Measurements from ENCODE around the gene ZNF580. TPM values are rescaled to one million over a fixed set of nuclear protein-coding genes. Genes with fewer than 3 reads are reported as not detected.

The ZNF580 gene
- total RNA-seq, 2 experiments from 2014 or later = 18.1 to 18.7 TPM

GRCh38 chr19:55651236-55651635 is 10.4 kb downstream of the ZNF580 start:
- DNase-seq = no peak
- H3K9me3 Mint-ChIP-seq = no peaks in the 10 kb centered on the region
- H3K27ac Mint-ChIP-seq = no peak overlapping the region
- CTCF ChIA-PET = no interaction called here
- peaks cover 37% of the 10 kb centered on the region for H3K4me1 Mint-ChIP-seq (ENCODE audit: low read depth)
- H3K4me3 Mint-ChIP-seq = no peak overlapping the region
- H3K36me3 Mint-ChIP-seq (ENCODE audit: low read depth) = peaks cover 18% of the 10 kb centered on the region
- intact Hi-C loops (cut with micrococcal nuclease) = loop anchor here (5.0 to 10.0 kb wide), 3 partner anchors 314 to 1186 kb away; partner anchors contain the start of genes KMT5C, LENG9 and ZSCAN5A
- H3K27me3 Mint-ChIP-seq (ENCODE audit: low read depth) = no peaks in the 10 kb centered on the region

GRCh38 chr19:55652311-55653128 is 11.7 kb downstream of the ZNF580 start:
- DNase-seq = no peak
- Mint-ChIP-seq H3K27ac (no peak overlapping the region), H3K4me3 (peak overlapping the region; percentile 88), H3K4me1 (ENCODE audit: low read depth) (peaks cover 41% of the 10 kb centered on the region), H3K9me3 (no peaks in the 10 kb centered on the region), H3K27me3 (ENCODE audit: low read depth) (no peaks in the 10 kb centered on the region), H3K36me3 (ENCODE audit: low read depth) (peaks cover 16% of the 10 kb centered on the region)
- CTCF ChIA-PET = interaction anchor here (0.6 to 1.4 kb wide), 6 partner anchors 8 to 601 kb away, joined by 3 to 9 read pairs (median 3); partner anchors contain the start of genes FIZ1 and ZNF524
- intact Hi-C loops (cut with micrococcal nuclease) = loop anchor here (1.0 to 10.0 kb wide), 5 partner anchors 9 to 1188 kb away; partner anchors contain the start of genes KMT5C, LENG9, ZNF581 and ZSCAN5A

- peak; percentile 97 for DNase-seq
- Mint-ChIP-seq H3K27me3 (ENCODE audit: low read depth) (no peaks in the 10 kb centered on the region), H3K27ac (peak overlapping the region; percentile 98), H3K9me3 (no peaks in the 10 kb centered on the region), H3K36me3 (ENCODE audit: low read depth) (peaks cover 21% of the 10 kb centered on the region), H3K4me1 (ENCODE audit: low read depth) (peaks cover 45% of the 10 kb centered on the region), H3K4me3 (peak overlapping the region; percentile 88)
- CTCF ChIA-PET = interaction anchor here (0.6 to 1.4 kb wide), 16 partner anchors 9 to 600 kb away, joined by 3 to 9 read pairs (median 4); partner anchors contain the start of genes FIZ1 and ZNF524
- intact Hi-C loops (cut with micrococcal nuclease) = loop anchor here (1.0 to 10.0 kb wide), 9 partner anchors 10 to 1463 kb away; partner anchors contain the start of genes FIZ1, KMT5C, LENG9 and TSEN34
Observed at GRCh38 chr19:55653651-55654322, 13.0 kb downstream of the ZNF580 start.

GRCh38 chr19:55654323-55654867 is 13.6 kb downstream of the ZNF580 start:
- Mint-ChIP-seq H3K4me1 (ENCODE audit: low read depth) (peaks cover 41% of the 10 kb centered on the region), H3K4me3 (peak overlapping the region; percentile 88), H3K36me3 (ENCODE audit: low read depth) (peaks cover 22% of the 10 kb centered on the region), H3K27ac (peak overlapping the region; percentile 98), H3K9me3 (no peaks in the 10 kb centered on the region), H3K27me3 (ENCODE audit: low read depth) (no peaks in the 10 kb centered on the region)
- intact Hi-C loops (cut with micrococcal nuclease) = loop anchor here (1.0 to 10.0 kb wide), 7 partner anchors 55 to 1464 kb away; partner anchors contain the start of genes FIZ1, KMT5C, LENG9 and TSEN34
- peak; percentile 100 for DNase-seq
- CTCF ChIA-PET = interaction anchor here (0.6 to 1.3 kb wide), 10 partner anchors 8 to 128 kb away, joined by 3 to 7 read pairs (median 4); no protein-coding TSS in a partner anchor

GRCh38 chr19:55654868-55655647 is 14.3 kb downstream of the ZNF580 start, which contains the start of gene U2AF2:
U2AF2 (plus strand) TSS chr19:55655035; CDS start chr19:55655105, 70 bp downstream.
- no peaks in the 10 kb centered on the region for H3K9me3 Mint-ChIP-seq
- H3K36me3 Mint-ChIP-seq (ENCODE audit: low read depth) = peaks cover 27% of the 10 kb centered on the region
- peak within 1 kb of the TSS; percentile 98 for H3K27ac Mint-ChIP-seq
- H3K27me3 Mint-ChIP-seq (ENCODE audit: low read depth) = no peaks in the 10 kb centered on the region
- peaks cover 40% of the 10 kb centered on the region for H3K4me1 Mint-ChIP-seq (ENCODE audit: low read depth)
- peak; percentile 98 for DNase-seq
- peak within 1 kb of the TSS; percentile 88 for H3K4me3 Mint-ChIP-seq
- intact Hi-C loops (cut with micrococcal nuclease) = loop anchor here (1.0 to 10.0 kb wide), 10 partner anchors 20 to 1464 kb away; partner anchors contain the start of genes EPN1, FIZ1, KMT5C and LENG9
- CTCF ChIA-PET = interaction anchor here (0.6 to 1.3 kb wide), 9 partner anchors 8 to 129 kb away, joined by 3 to 7 read pairs (median 4); no protein-coding TSS in a partner anchor

- H3K27me3 Mint-ChIP-seq (ENCODE audit: low read depth) = no peaks in the 10 kb centered on the region
- peaks cover 29% of the 10 kb centered on the region for H3K36me3 Mint-ChIP-seq (ENCODE audit: low read depth)
- H3K4me3 Mint-ChIP-seq = peak overlapping the region; percentile 88
- H3K27ac Mint-ChIP-seq = peak overlapping the region; percentile 96
- no peaks in the 10 kb centered on the region for H3K9me3 Mint-ChIP-seq
- intact Hi-C loops (cut with micrococcal nuclease) = loop anchor here (1.0 to 10.0 kb wide), 7 partner anchors 20 to 1465 kb away; partner anchors contain the start of genes EPN1, LENG9, TSEN34 and ZNF444
- CTCF ChIA-PET = no interaction called here
- peaks cover 39% of the 10 kb centered on the region for H3K4me1 Mint-ChIP-seq (ENCODE audit: low read depth)
- no peak for DNase-seq
Observed at GRCh38 chr19:55655648-55656040, 14.8 kb downstream of the ZNF580 start.

- Mint-ChIP-seq H3K27me3 (ENCODE audit: low read depth) (no peaks in the 10 kb centered on the region), H3K4me1 (ENCODE audit: low read depth) (peaks cover 39% of the 10 kb centered on the region), H3K36me3 (ENCODE audit: low read depth) (peaks cover 29% of the 10 kb centered on the region), H3K9me3 (no peaks in the 10 kb centered on the region), H3K4me3 (peak overlapping the region; percentile 88), H3K27ac (peak overlapping the region; percentile 96)
- no peak for DNase-seq
- intact Hi-C loops (cut with micrococcal nuclease) = loop anchor here (10.0 kb wide), 2 partner anchors 658 to 1192 kb away; partner anchors contain the start of genes LENG9 and ZSCAN5A
- CTCF ChIA-PET = interaction anchor here (1.4 to 2.4 kb wide), 2 partner anchors 15 to 18 kb away, joined by 4 to 10 read pairs; no protein-coding TSS in a partner anchor
Observed at GRCh38 chr19:55656552-55656951, 15.8 kb downstream of the ZNF580 start.

GRCh38 chr19:55656988-55657747 is 16.4 kb downstream of the ZNF580 start:
- intact Hi-C loops (cut with micrococcal nuclease) = loop anchor here (10.0 kb wide), 2 partner anchors 658 to 1192 kb away; partner anchors contain the start of genes LENG9 and ZSCAN5A
- no peaks in the 10 kb centered on the region for H3K27me3 Mint-ChIP-seq (ENCODE audit: low read depth)
- H3K9me3 Mint-ChIP-seq = no peaks in the 10 kb centered on the region

GRCh38 chr19:55658846-55659459 is 18.2 kb downstream of the ZNF580 start:
- CTCF ChIA-PET = no interaction called here
- no peak for DNase-seq
- H3K36me3 Mint-ChIP-seq (ENCODE audit: low read depth) = peaks cover 46% of the 10 kb centered on the region
- H3K27me3 Mint-ChIP-seq (ENCODE audit: low read depth) = no peaks in the 10 kb centered on the region
- H3K4me3 Mint-ChIP-seq = no peak overlapping the region
- no peaks in the 10 kb centered on the region for H3K9me3 Mint-ChIP-seq
- H3K27ac Mint-ChIP-seq = no peak overlapping the region
- intact Hi-C loops (cut with micrococcal nuclease) = loop anchor here (10.0 kb wide), 2 partner anchors 656 to 1194 kb away; partner anchors contain the start of genes LENG9 and ZSCAN5A
- peaks cover 47% of the 10 kb centered on the region for H3K4me1 Mint-ChIP-seq (ENCODE audit: low read depth)

More at GRCh38 chr19:55656988-55657747, 16.4 kb downstream of the ZNF580 start:
- Mint-ChIP-seq H3K36me3 (ENCODE audit: low read depth) (peaks cover 33% of the 10 kb centered on the region), H3K4me3 (peak overlapping the region; percentile 88), H3K27ac (peak overlapping the region; percentile 96), H3K4me1 (ENCODE audit: low read depth) (peaks cover 42% of the 10 kb centered on the region)
- CTCF ChIA-PET = interaction anchor here (1.0 to 2.4 kb wide), 3 partner anchors 11 to 19 kb away, joined by 3 to 10 read pairs (median 4); no protein-coding TSS in a partner anchor
- DNase-seq = peak; percentile 35

- Mint-ChIP-seq H3K4me1 (ENCODE audit: low read depth) (peaks cover 53% of the 10 kb centered on the region), H3K36me3 (ENCODE audit: low read depth) (peaks cover 49% of the 10 kb centered on the region), H3K27ac (no peak overlapping the region), H3K4me3 (no peak overlapping the region), H3K9me3 (no peaks in the 10 kb centered on the region), H3K27me3 (ENCODE audit: low read depth) (no peaks in the 10 kb centered on the region)
- DNase-seq = no peak
- CTCF ChIA-PET = no interaction called here
- intact Hi-C loops (cut with micrococcal nuclease) = loop anchor here (10.0 kb wide), 2 partner anchors 655 to 1195 kb away; partner anchors contain the start of genes LENG9 and ZSCAN5A
Observed at GRCh38 chr19:55659822-55660221, 19.0 kb downstream of the ZNF580 start.

All from activated naive CD4-positive, alpha-beta T cell treated with anti-CD3 and anti-CD28 coated beads for 36 hours (primary cell).